Measurements from ENCODE around the gene IRGQ.
"Not testable (repeated sequence)": the region's sequence is repeated elsewhere in the genome, so short reads cannot be mapped to it uniquely, and the experiment has no call there.

IRGQ gene

GRCh38 chr19:43595999-43596841 lies at the start of gene IRGQ, which contains the start of gene ZNF576:
TSS of gene IRGQ (minus strand) at chr19:43596134. CDS start at chr19:43595338, 796 bp downstream.
TSS of gene ZNF576 (plus strand) at chr19:43596595. CDS start at chr19:43597109, 514 bp downstream.
- DNase-seq (ENCODE audit: low read depth in 1 of 2, low spot score in 1 of 2), result peak; percentile 87 to 98
- TF ChIP-seq JUND (IDR thresholded peaks at IDR 0.05; ENCODE audit: low read depth), result no peak
- in situ Hi-C loops (cut with HindIII; ENCODE audit: low pct_unique_long_range_greater_than_20kb, low sequenced_read_pairs), result no loop called here

GRCh38 chr19:43644181-43644580 lies 48.2 kb upstream of the IRGQ start:
- DNase-seq (ENCODE audit: low read depth in 1 of 2, low spot score in 1 of 2), result no peak
- in situ Hi-C loops (cut with HindIII; ENCODE audit: low pct_unique_long_range_greater_than_20kb, low sequenced_read_pairs), result no loop called here
- no peak for TF ChIP-seq JUND (IDR thresholded peaks at IDR 0.05; ENCODE audit: low read depth)

GRCh38 chr19:43643326-43643725 lies 47.4 kb upstream of the IRGQ start:
- DNase-seq (ENCODE audit: low read depth in 1 of 2, low spot score in 1 of 2), result no peak
- no peak for TF ChIP-seq JUND (IDR thresholded peaks at IDR 0.05; ENCODE audit: low read depth)
- in situ Hi-C loops (cut with HindIII; ENCODE audit: low pct_unique_long_range_greater_than_20kb, low sequenced_read_pairs), result no loop called here

GRCh38 chr19:43642531-43642930 lies 46.6 kb upstream of the IRGQ start:
- no peak for DNase-seq (ENCODE audit: low read depth in 1 of 2, low spot score in 1 of 2)
- in situ Hi-C loops (cut with HindIII; ENCODE audit: low pct_unique_long_range_greater_than_20kb, low sequenced_read_pairs), result no loop called here
- TF ChIP-seq JUND (IDR thresholded peaks at IDR 0.05; ENCODE audit: low read depth), result no peak

- in situ Hi-C loops (cut with HindIII; ENCODE audit: low pct_unique_long_range_greater_than_20kb, low sequenced_read_pairs), result no loop called here
- DNase-seq (ENCODE audit: low read depth in 1 of 2, low spot score in 1 of 2), result no peak
- TF ChIP-seq JUND (IDR thresholded peaks at IDR 0.05; ENCODE audit: low read depth), result no peak
Observed at GRCh38 chr19:43641333-43641732, 45.4 kb upstream of the IRGQ start.

GRCh38 chr19:43640424-43640757 lies 44.5 kb upstream of the IRGQ start:
- no peak for DNase-seq (ENCODE audit: low read depth in 1 of 2, low spot score in 1 of 2)
- no peak for TF ChIP-seq JUND (IDR thresholded peaks at IDR 0.05; ENCODE audit: low read depth)
- in situ Hi-C loops (cut with HindIII; ENCODE audit: low pct_unique_long_range_greater_than_20kb, low sequenced_read_pairs), result no loop called here

GRCh38 chr19:43639519-43640423 lies 43.8 kb upstream of the IRGQ start, which contains the start of gene CADM4:
TSS of gene CADM4 (minus strand) at chr19:43639850. CDS start at chr19:43639790, 60 bp downstream.
- in situ Hi-C loops (cut with HindIII; ENCODE audit: low pct_unique_long_range_greater_than_20kb, low sequenced_read_pairs), result no loop called here
- TF ChIP-seq JUND (IDR thresholded peaks at IDR 0.05; ENCODE audit: low read depth), result no peak
- DNase-seq (ENCODE audit: low read depth in 1 of 2, low spot score in 1 of 2), result peak; percentile 22 to 49

- no peak for DNase-seq (ENCODE audit: low read depth in 1 of 2, low spot score in 1 of 2)
- in situ Hi-C loops (cut with HindIII; ENCODE audit: low pct_unique_long_range_greater_than_20kb, low sequenced_read_pairs), result no loop called here
- no peak for TF ChIP-seq JUND (IDR thresholded peaks at IDR 0.05; ENCODE audit: low read depth)
Observed at GRCh38 chr19:43638995-43639518, 43.1 kb upstream of the IRGQ start.

- DNase-seq (ENCODE audit: low read depth in 1 of 2, low spot score in 1 of 2), result no peak
- TF ChIP-seq JUND (IDR thresholded peaks at IDR 0.05; ENCODE audit: low read depth), result no peak
- in situ Hi-C loops (cut with HindIII; ENCODE audit: low pct_unique_long_range_greater_than_20kb, low sequenced_read_pairs), result no loop called here
Observed at GRCh38 chr19:43638214-43638994, 42.5 kb upstream of the IRGQ start.

GRCh38 chr19:43636121-43636683 lies 40.3 kb upstream of the IRGQ start:
- no peak for TF ChIP-seq JUND (IDR thresholded peaks at IDR 0.05; ENCODE audit: low read depth)
- in situ Hi-C loops (cut with HindIII; ENCODE audit: low pct_unique_long_range_greater_than_20kb, low sequenced_read_pairs), result no loop called here
- DNase-seq (ENCODE audit: low read depth in 1 of 2, low spot score in 1 of 2), result no peak

- DNase-seq (ENCODE audit: low read depth in 1 of 2, low spot score in 1 of 2), result not testable (repeated sequence)
Observed at GRCh38 chr19:43635561-43635940, 39.6 kb upstream of the IRGQ start.

More at GRCh38 chr19:43635561-43635940, 39.6 kb upstream of the IRGQ start:
- in situ Hi-C loops (cut with HindIII; ENCODE audit: low pct_unique_long_range_greater_than_20kb, low sequenced_read_pairs), result not testable (repeated sequence)

All from T47D (cell line).